GM19193 (cell line): ENCODE measurements around the gene XAGE1A.
"Not testable (repeated sequence)": the region's sequence is repeated elsewhere in the genome, so short reads cannot be mapped to it uniquely, and the experiment has no call there.

ENCODE experiments used
- POLR2A ChIP-seq: IDR thresholded peaks from 4 replicates; pipeline ENCODE4 v1.6.1; 2011; ENCODE audit not compliant: insufficient read depth, insufficient read length; ENCODE audit errors: extremely low read depth

The XAGE1A gene

DNA sequence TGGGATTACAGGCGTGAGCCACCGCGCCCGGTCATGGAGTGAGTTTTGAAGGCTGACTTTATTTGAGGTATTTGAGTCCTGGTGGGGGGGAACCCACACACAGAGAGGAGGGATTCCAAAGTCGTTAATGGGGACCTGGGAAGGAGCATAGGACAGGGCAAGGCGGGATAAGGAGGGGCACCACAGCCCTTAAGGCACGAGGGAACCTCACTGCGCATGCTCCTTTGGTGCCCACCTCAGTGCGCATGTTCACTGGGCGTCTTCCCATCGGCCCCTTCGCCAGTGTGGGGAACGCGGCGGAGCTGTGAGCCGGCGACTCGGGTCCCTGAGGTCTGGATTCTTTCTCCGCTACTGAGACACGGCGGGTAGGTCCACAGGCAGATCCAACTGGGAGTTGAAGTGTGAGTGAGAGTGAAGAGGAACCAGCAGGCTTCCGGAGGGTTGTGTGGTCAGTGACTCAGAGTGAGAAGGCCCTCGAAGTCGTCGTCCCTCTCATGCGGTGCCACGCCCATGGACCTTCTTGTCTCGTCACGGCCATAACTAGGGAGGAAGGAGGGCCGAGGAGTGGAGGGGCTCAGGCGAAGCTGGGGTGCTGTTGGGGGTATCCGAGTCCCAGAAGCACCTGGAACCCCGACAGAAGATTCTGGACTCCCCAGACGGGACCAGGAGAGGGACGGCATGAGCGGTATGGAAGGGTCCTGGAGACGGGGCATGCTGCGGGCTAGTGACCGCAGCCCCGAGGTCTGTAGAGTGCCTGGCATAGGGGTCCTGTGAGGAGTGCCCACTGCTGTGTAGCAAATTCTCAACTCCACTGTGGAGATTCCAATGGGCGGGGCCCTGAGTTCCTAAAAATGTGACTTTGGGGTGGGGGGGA, at the start of gene XAGE1A:
XAGE1A (plus strand) TSS at position 264 of the 874 bp plus-strand sequence. CDS start 1,554 bp downstream, outside the sequence.
- TF ChIP-seq POLR2A = not testable (repeated sequence)

- TF ChIP-seq POLR2A = no peak
Observed at GRCh38 chrX:52504551-52504950, 8.9 kb downstream of the XAGE1A start.

- TF ChIP-seq POLR2A = no peak
Observed at GRCh38 chrX:52507331-52507730, 11.7 kb downstream of the XAGE1A start.

GRCh38 chrX:52509916-52510315, 14.3 kb downstream of the XAGE1A start:
- TF ChIP-seq POLR2A = no peak

DNA sequence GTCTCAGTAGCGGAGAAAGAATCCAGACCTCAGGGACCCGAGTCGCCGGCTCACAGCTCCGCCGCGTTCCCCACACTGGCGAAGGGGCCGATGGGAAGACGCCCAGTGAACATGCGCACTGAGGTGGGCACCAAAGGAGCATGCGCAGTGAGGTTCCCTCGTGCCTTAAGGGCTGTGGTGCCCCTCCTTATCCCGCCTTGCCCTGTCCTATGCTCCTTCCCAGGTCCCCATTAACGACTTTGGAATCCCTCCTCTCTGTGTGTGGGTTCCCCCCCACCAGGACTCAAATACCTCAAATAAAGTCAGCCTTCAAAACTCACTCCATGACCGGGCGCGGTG, 21.3 kb downstream of the XAGE1A start, which contains the start of gene XAGE1B:
XAGE1B (minus strand) TSS at position 77 of the 339 bp plus-strand sequence. CDS start 1,536 bp downstream, outside the sequence.
- not testable (repeated sequence) for TF ChIP-seq POLR2A

DNA sequence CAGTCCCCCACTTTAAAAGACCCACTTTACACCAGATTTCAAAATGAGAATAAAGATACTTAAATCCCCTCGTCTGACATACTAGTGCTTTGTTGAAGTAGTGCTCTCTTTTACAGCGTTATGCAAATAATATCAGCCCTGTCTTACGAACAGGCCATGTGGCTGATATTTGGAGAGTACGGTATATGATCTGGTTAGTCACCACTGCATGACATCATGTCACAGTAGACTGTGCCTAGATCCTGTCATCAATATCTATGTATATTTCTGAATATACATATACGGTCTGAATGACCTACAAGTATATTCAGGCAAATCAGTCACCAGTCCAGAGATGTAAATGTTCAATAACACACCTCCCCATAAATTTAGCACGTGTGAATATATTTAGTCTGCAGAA, 46.7 kb downstream of the XAGE1A start:
- no peak for TF ChIP-seq POLR2A

- no peak for TF ChIP-seq POLR2A
Observed at GRCh38 chrX:52544147-52544840, 48.7 kb downstream of the XAGE1A start.
